Small intestine (tissue), 7 donors: ENCODE data around the gene MET. TPM values are rescaled to one million over a fixed set of nuclear protein-coding genes. Genes with fewer than 3 reads are reported as not detected.

Source experiments
- DNase-seq, 2 donors: peaks; one replicate each; pipeline versions ENCODE4 v3.0.0 to v3.0.0-alpha.2; 2013
- FAIRE-seq: peaks from 2 replicates; lab custom pipeline; 2012; peaks lifted over from hg19 to GRCh38; lab: Jason Lieb, UNC
- H3K27ac ChIP-seq, 3 donors: one replicate each; pipeline ENCODE4 v1.5.1; 2013; ENCODE audit warnings: low read length in 2 of 3, mild to moderate bottlenecking in 2 of 3, control low read depth in 1 of 3, inconsistent platforms in 1 of 3, low read depth in 1 of 3, moderate library complexity in 1 of 3
- H3K27me3 ChIP-seq, 3 donors: one replicate each; pipeline ENCODE4 v1.6.1; 2013; ENCODE audit warnings: low read length in 3 of 3, inconsistent platforms in 1 of 3; ENCODE audit not compliant: control insufficient read depth in 3 of 3, insufficient read depth in 3 of 3
- H3K36me3 ChIP-seq, 3 donors: one replicate each; pipeline ENCODE4 v1.6.1; 2013; ENCODE audit warnings: low read length in 3 of 3, inconsistent platforms in 1 of 3, low read depth in 1 of 3, mild to moderate bottlenecking in 1 of 3, moderate library complexity in 1 of 3; ENCODE audit not compliant: control insufficient read depth in 3 of 3, insufficient read depth in 2 of 3
- H3K4me1 ChIP-seq, 3 donors: one replicate each; pipeline ENCODE4 v1.6.1; 2013; ENCODE audit warnings: low read length in 2 of 3, inconsistent platforms in 1 of 3, low read depth in 1 of 3, mild to moderate bottlenecking in 1 of 3, moderate library complexity in 1 of 3; ENCODE audit not compliant: control insufficient read depth in 3 of 3, insufficient read depth in 2 of 3
- H3K4me3 ChIP-seq, 3 donors: one replicate each; pipeline ENCODE4 v1.5.1; 2013; ENCODE audit warnings: low read length in 3 of 3, control low read depth in 1 of 3, inconsistent platforms in 1 of 3, low read depth in 1 of 3, mild to moderate bottlenecking in 1 of 3, moderate library complexity in 1 of 3
- H3K9me3 ChIP-seq, 2 donors: one replicate each; pipeline ENCODE4 v1.6.1; 2013; ENCODE audit warnings: low read depth in 1 of 2, low read length in 1 of 2; ENCODE audit not compliant: control insufficient read depth in 2 of 2, insufficient read depth in 1 of 2
- WGBS, 3 donors: extraction: QIAGEN DNeasy Blood & Tissue Kit; methylation state at CpG; one replicate each; pipeline ENCODE4 v1.1.7; 2013; 5-methylcytosine and 5-hydroxymethylcytosine counted together
- polyA plus RNA-seq, 4 donors: library from polyadenylated mRNA; stranded (reverse) in 3 of 4; unstranded in 1 of 4; fragments of 200-250 nt in 3 of 4; fragments of 120-200 nt in 1 of 4; gene quantifications; one replicate each; pipeline versions ENCODE4 v1.2.1 to v1.2.3, GENCODE V29; 2013
- donor health status: healthy with polysubstance abuse.
- donor health status: control.
- donor health status: control.
- donor health status: Bipolar disorder and iron deficiency.
- donor health status: healthy.

The MET gene
- polyA plus RNA-seq, 4 donors, result 2.7 to 13.4 (median 8.2) TPM

DNA sequence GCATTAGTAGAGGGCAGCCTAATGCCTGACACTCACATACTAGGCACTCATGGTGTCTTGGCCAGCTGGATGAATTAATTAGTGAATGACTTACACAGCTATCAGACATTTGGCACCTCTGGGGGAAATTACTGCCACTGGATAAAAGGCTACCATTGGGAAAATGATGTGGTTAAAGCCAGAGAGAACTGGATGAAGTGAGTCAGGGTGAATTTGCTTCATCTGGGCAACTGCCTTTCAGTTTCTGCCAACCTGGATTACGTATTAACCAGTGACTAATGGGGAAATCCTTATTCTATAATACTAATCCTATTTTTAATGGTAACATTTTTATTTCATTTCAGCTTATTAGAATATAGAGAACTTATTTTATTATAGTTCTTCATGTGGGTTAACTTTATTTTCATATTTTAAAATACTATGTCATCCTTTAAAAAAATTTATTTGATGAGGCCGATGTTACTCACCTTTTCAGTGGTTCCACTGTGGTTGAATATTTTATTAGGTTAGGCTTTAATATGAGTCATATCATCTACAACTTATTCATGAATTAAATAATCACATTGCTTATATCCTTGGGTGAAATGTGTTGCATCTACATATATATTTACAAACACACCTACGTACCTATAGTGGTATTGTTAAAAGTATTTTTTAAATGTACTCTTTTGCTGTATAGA is 104.8 kb downstream of the MET start:
- Histone ChIP-seq H3K9me3 (peaks cover 0 to 4% of the 10 kb centered on the region in 2 donors), H3K4me3 (no peak overlapping the region), H3K27ac (peak overlapping the region; percentile 25 to 34 (median 32)), H3K27me3 (no peaks in the 10 kb centered on the region), H3K4me1 (peaks cover 10 to 37% (median 23%) of the 10 kb centered on the region in 3 donors), H3K36me3 (peaks cover 0 to 6% (median 0%) of the 10 kb centered on the region in 3 donors)
- no peak for FAIRE-seq
- peak; percentile 65 to 93 for DNase-seq
- WGBS, 3 donors, result 31 to 63% (median 47%) methylated on average over 3 of the region's 3 CpGs

DNA sequence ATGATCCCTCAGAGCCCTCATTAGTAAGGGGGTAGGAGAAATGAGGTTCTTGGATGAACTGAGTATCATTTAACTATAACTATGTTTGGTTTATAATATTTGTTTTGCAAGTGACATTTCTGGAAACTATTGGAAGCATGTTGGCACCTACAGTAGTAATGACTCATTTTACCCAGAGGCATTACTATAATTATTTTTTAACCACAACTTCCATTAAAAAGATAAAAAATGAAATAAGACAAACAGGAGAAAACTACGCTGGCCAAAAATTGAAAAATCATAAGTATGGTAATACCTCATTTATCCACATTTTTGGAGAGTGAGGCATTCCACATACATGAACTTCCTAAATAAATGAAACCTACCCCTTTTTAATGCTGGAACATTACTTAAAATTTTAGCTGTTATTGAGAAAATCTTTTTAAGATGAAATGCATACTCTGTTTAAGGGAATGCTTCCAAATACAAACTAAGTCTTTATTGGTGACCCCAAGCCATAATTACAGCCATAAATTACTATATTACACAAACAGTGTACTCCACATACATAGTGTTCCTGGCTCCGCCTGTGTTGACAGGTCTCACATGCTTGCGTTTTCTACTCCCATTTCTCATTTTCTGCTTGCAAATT is 105.8 kb downstream of the MET start:
- Histone ChIP-seq H3K4me3 (no peak overlapping the region), H3K27me3 (no peaks in the 10 kb centered on the region), H3K9me3 (peaks cover 0 to 4% of the 10 kb centered on the region in 2 donors), H3K36me3 (peaks cover 0 to 6% (median 0%) of the 10 kb centered on the region in 3 donors), H3K4me1 (peaks cover 10 to 32% (median 23%) of the 10 kb centered on the region in 3 donors), H3K27ac (no peak overlapping the region)
- DNase-seq (peak; percentile 39 to 42), FAIRE-seq (no peak)
- WGBS, 3 donors, result 40 to 53% (median 44%) methylated on average over 3 of the region's 3 CpGs

DNA sequence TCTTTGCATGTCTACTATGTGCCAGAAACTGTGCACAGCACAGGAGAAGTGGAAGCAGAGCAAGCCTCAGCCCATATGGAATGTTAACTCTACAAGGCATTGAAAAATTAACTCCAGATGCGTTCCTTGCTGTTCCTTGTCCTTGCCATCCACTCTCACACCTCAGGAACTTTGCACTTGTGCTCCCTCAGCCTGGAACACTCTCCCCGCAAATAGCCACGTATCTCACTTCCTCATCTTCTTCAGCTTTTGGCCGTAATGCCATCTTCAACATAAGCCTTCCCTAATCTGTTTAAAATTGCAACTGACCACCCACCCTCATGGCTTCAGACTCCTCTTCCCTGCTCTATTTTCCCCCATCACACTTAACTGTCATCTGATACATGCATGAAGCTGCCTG is 107.2 kb downstream of the MET start:
- FAIRE-seq (no peak), DNase-seq (peak in 1 of 2 donors; percentile 65)
- Histone ChIP-seq H3K27ac (no peak overlapping the region), H3K4me1 (peaks cover 6 to 26% (median 23%) of the 10 kb centered on the region in 3 donors), H3K36me3 (peaks cover 0 to 11% (median 0%) of the 10 kb centered on the region in 3 donors), H3K4me3 (no peak overlapping the region), H3K27me3 (no peaks in the 10 kb centered on the region), H3K9me3 (no peaks in the 10 kb centered on the region)
- 17 to 45% (median 23%) methylated on average over 4 of the region's 4 CpGs for WGBS, 3 donors

DNA sequence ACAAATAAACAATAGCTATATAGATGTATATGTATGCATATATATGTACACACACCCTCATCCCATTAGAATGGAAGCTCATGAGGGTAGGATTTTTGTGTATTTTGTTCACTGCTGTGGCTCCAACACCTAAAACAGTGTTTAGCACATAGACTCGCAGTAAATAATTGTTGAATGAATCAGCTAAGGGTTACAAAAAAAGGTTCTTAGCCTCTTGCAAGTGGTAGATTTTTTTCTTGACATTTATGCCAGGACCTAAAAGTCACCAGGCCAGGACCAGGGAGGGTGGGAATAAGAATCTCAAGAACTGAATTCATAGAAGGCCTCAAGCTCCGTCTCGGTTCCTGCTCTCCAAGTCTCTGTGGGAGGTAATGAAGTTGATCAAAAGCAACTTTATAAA is 107.9 kb downstream of the MET start:
- peaks cover 0 to 12% (median 0%) of the 10 kb centered on the region in 3 donors for H3K36me3 ChIP-seq
- H3K4me1 ChIP-seq, result peaks cover 6 to 26% (median 23%) of the 10 kb centered on the region in 3 donors
- H3K4me3 ChIP-seq, result no peak overlapping the region
- H3K9me3 ChIP-seq, result no peaks in the 10 kb centered on the region
- no peaks in the 10 kb centered on the region for H3K27me3 ChIP-seq
- DNase-seq (no peak), FAIRE-seq (no peak)
- no peak overlapping the region for H3K27ac ChIP-seq
- WGBS, 3 donors, result 66 to 85% (median 68%) methylated on average over 3 of the region's 3 CpGs

DNA sequence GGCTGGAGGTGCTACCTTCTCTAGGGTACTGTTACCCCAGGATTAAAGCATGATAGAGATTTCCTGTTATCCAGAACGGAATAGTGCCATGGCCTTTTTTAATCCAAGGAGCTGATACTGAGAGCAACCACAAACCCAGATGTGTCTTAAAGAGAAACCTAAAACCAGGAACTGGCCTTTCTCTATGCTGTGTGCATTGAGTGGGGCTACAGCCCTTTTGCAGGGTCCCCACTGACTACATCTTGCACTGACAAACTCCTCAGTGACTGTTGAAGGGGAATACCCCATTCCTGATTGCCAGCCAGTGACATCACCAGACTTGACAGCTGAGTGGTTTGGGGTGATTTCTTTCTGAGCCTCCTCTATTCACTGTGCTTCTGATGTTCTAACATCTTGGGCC is 108.5 kb downstream of the MET start:
- no peaks in the 10 kb centered on the region for H3K9me3 ChIP-seq
- no peaks in the 10 kb centered on the region for H3K27me3 ChIP-seq
- DNase-seq (no peak), FAIRE-seq (no peak)
- H3K4me3 ChIP-seq, result no peak overlapping the region
- WGBS, 3 donors, result 19 to 46% (median 23%) methylated on average over 1 of the region's 1 CpG
- peaks cover 0 to 15% (median 0%) of the 10 kb centered on the region in 3 donors for H3K36me3 ChIP-seq
- H3K27ac ChIP-seq, result peak overlapping the region; percentile 20 to 41 (median 35)
- H3K4me1 ChIP-seq, result peaks cover 6 to 26% (median 23%) of the 10 kb centered on the region in 3 donors

DNA sequence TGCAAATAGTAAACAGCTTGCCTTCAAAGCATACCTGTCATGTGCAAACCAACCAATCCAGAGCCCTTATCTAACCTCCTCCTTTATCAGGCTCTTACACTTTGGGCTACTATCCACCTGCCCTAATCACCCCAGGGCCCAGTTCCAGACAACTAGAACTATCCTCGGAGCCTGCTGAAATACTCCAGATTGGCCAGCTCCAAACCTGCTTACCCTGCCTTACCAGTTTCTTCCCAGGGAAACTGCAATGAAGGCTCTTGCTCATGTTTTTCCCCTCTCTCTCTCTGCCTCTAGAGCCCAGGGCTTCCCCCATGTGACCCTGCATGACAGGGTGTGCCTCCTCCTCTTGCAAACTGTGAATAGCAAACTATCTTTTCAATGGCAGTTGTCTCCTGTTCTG is 109.0 kb downstream of the MET start:
- Histone ChIP-seq H3K9me3 (no peaks in the 10 kb centered on the region), H3K36me3 (peaks cover 0 to 15% (median 0%) of the 10 kb centered on the region in 3 donors), H3K4me3 (no peak overlapping the region), H3K27me3 (no peaks in the 10 kb centered on the region), H3K27ac (peak overlapping the region in 2 of 3 donors; percentile 35 to 41), H3K4me1 (peaks cover 6 to 25% (median 22%) of the 10 kb centered on the region in 3 donors)
- DNase-seq (peak; percentile 69 to 85), FAIRE-seq (no peak)
- 4 to 53% (median 42%) methylated on average over 1 of the region's 1 CpG for WGBS, 3 donors

DNA sequence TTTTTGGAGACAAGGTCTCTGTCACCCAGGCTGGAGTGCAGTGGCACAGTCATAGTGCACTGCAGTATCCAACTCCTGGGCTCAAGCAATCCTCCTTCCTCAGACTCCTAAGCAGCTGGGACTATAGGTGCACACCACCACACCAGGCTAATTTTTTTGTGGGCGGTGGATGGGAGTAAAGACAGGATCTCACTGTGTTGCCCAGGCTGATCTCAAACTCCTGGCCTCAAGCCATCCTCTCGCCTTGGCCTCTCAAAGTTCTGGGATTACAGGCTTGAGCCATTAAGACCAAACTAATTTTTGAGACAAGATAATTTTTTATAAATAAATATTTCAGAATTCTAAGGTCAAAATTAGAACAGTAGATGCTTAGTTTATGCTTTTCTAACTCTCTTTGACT is 109.6 kb downstream of the MET start:
- WGBS, 3 donors, result 83 to 88% (median 84%) methylated on average over 2 of the region's 2 CpGs
- no peaks in the 10 kb centered on the region for H3K27me3 ChIP-seq
- peaks cover 0 to 15% (median 0%) of the 10 kb centered on the region in 3 donors for H3K36me3 ChIP-seq
- no peaks in the 10 kb centered on the region for H3K9me3 ChIP-seq
- H3K4me1 ChIP-seq, result peaks cover 6 to 21% (median 19%) of the 10 kb centered on the region in 3 donors
- DNase-seq (no peak), FAIRE-seq (no peak)
- H3K4me3 ChIP-seq, result no peak overlapping the region
- no peak overlapping the region for H3K27ac ChIP-seq

DNA sequence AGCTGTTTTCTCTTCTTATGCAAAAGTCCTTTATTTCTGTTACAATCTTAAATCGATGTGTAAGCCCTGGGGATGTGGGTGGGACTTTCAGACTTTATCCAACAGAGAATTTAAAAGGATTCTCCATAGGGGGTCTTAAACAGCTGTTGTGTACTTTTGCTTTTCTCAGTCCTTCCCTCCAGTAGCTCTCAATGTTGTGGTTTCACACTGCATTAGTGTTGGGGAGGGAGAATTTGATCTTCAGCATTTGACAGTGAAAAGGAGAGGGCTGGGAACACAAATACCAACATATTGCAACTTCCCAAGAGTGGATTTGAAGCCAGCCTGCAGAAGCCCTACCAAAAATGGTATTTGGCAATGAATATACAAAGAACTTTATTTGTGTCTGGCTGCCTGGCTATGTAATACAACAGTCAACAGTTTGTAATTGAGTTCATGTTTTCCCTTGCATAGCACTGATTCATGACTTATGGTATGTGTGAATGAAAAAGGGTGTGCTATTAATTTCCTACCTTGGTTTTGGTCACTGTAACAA is 110.2 kb downstream of the MET start:
- Histone ChIP-seq H3K4me3 (no peak overlapping the region), H3K36me3 (peaks cover 0 to 15% (median 0%) of the 10 kb centered on the region in 3 donors), H3K9me3 (no peaks in the 10 kb centered on the region), H3K27me3 (no peaks in the 10 kb centered on the region), H3K4me1 (peaks cover 6 to 25% (median 22%) of the 10 kb centered on the region in 3 donors), H3K27ac (no peak overlapping the region)
- WGBS, 3 donors, result 33 to 72% (median 62%) methylated on average over 1 of the region's 1 CpG
- DNase-seq (no peak), FAIRE-seq (no peak)
